PC-3 (cell line): Measurements from ENCODE around the gene TMED4. TPM values are rescaled to one million over a fixed set of nuclear protein-coding genes. Genes with fewer than 3 reads are reported as not detected.

Experiments
- ATAC-seq: fragments of 200-7000 bp; cut with Tn5 transposase; 2 replicates; pipeline ENCODE4 v1.9.1; 2020; ENCODE audit warnings: mild to moderate bottlenecking, moderate library complexity
- BruUV-seq: library from RNA; stranded (reverse); fragments of 400-500 nt; replicated peaks from 2 replicates; lab custom pipeline; 2021; lab: Mats Ljungman, UMichigan
- CTCF ChIA-PET: fragments of 300-600 bp; sonication (Branson Sonifier 250); formaldehyde crosslinking; loops from one replicate; lab custom pipeline; 2022; ENCODE audit warnings: antibody characterized with exemption; lab: Charles Lee
- POLR2A ChIA-PET: fragments of 300-600 bp; sonication (Branson Sonifier 250); formaldehyde crosslinking; loops from one replicate; lab custom pipeline; 2022; ENCODE audit warnings: antibody characterized with exemption; ENCODE audit not compliant: unreplicated experiment; lab: Charles Lee
- DNase-seq: peaks from one replicate; pipeline ENCODE4 v3.0.0-alpha.2; 2015
- H2AFZ ChIP-seq: fragments of 300-600 bp; sonication (generic); 2 replicates; pipeline ENCODE4 v1.6.0; 2016; ENCODE audit warnings: antibody characterized with exemption, low read length
- H3F3A ChIP-seq: fragments of 300-600 bp; sonication (generic); one replicate; pipeline ENCODE4 v1.6.0; 2017; ENCODE audit warnings: antibody characterized with exemption, low read length, control low read depth, mild to moderate bottlenecking; ENCODE audit not compliant: unreplicated experiment
- H3K27ac ChIP-seq: fragments of 300-600 bp; sonication (generic); 2 replicates; pipeline ENCODE4 v1.5.1; 2016; ENCODE audit warnings: mild to moderate bottlenecking, low read length
- H3K27me3 ChIP-seq: fragments of 300-600 bp; sonication (generic); 2 replicates; pipeline ENCODE4 v1.6.1; 2016; ENCODE audit warnings: low read length, mixed read lengths
- H3K36me3 ChIP-seq: fragments of 300-600 bp; sonication (generic); 2 replicates; pipeline ENCODE4 v1.6.1; 2016; ENCODE audit warnings: low read depth, mixed run types, low read length, mixed read lengths
- H3K4me1 ChIP-seq: fragments of 300-600 bp; sonication (generic); 2 replicates; pipeline ENCODE4 v1.5.1; 2016; ENCODE audit warnings: low read length; ENCODE audit not compliant: insufficient read depth
- H3K4me2 ChIP-seq: fragments of 300-600 bp; sonication (generic); 2 replicates; pipeline ENCODE4 v1.6.0; 2016; ENCODE audit warnings: low read length
- H3K4me3 ChIP-seq: fragments of 300-600 bp; sonication (generic); 2 replicates; pipeline ENCODE4 v1.5.1; 2016; ENCODE audit warnings: mild to moderate bottlenecking, low read length, mixed read lengths
- H3K79me2 ChIP-seq: fragments of 300-600 bp; sonication (generic); 2 replicates; pipeline ENCODE4 v1.6.1; 2017; ENCODE audit warnings: low read length, mixed read lengths
- H3K9ac ChIP-seq: fragments of 300-600 bp; sonication (generic); 2 replicates; pipeline ENCODE4 v1.6.0; 2016; ENCODE audit warnings: mild to moderate bottlenecking, low read length
- H3K9me2 ChIP-seq: fragments of 300-600 bp; sonication (generic); replicated peaks from 2 replicates; pipeline ENCODE4 v1.6.1; 2016; ENCODE audit warnings: mixed run types, low read length, mixed read lengths
- H3K9me3 ChIP-seq: fragments of 300-600 bp; sonication (generic); 2 replicates; pipeline ENCODE4 v1.6.1; 2016; ENCODE audit warnings: low read length, mixed read lengths
- H4K20me1 ChIP-seq: fragments of 300-600 bp; sonication (generic); 2 replicates; pipeline ENCODE4 v1.6.1; 2016; ENCODE audit warnings: low read length, mixed read lengths
- CTCF ChIP-seq: fragments of 300-600 bp; sonication (generic); conservative IDR thresholded peaks from 2 replicates; pipeline ENCODE4 v1.5.1; 2017; ENCODE audit warnings: antibody characterized with exemption, low read depth, mild to moderate bottlenecking, low read length
- EZH2 ChIP-seq: fragments of 300-600 bp; sonication (generic); IDR thresholded peaks from one replicate; pipeline ENCODE4 v1.6.1; 2017; ENCODE audit warnings: antibody characterized with exemption, mild to moderate bottlenecking, low read length; ENCODE audit not compliant: unreplicated experiment
- EZH2phosphoT487 ChIP-seq: fragments of 300-600 bp; sonication (generic); IDR thresholded peaks from 2 replicates; pipeline ENCODE4 v1.6.1; 2018; ENCODE audit warnings: mild to moderate bottlenecking, antibody characterized with exemption, low read length, borderline replicate concordance
- intact Hi-C: fragments of 100-400 bp; cut with micrococcal nuclease; formaldehyde crosslinking; loops from 2 replicates; pipeline ENCODE4 v1.9.0; 2023
- total RNA-seq: library from RNA; depleted of rRNA; stranded (reverse); fragments of >200 nt; gene quantifications from 2 replicates; pipeline ENCODE4 v1.2.3, GENCODE V29; 2014

TMED4 gene
- total RNA-seq, 1 experiment from 2014 or later, result 80.0 TPM

GRCh38 chr7:44607141-44608068 is 25.4 kb upstream of the TMED4 start:
- Histone ChIP-seq H3K79me2 (peaks cover 54% of the 10 kb centered on the region), H3K9me3 (no peaks in the 10 kb centered on the region), H3F3A (no peaks in the 10 kb centered on the region), H3K9ac (peak overlapping the region; percentile 91), H3K4me3 (peak overlapping the region; percentile 81), H3K9me2 (no peaks in the 10 kb centered on the region), H4K20me1 (no peaks in the 10 kb centered on the region), H3K4me1 (peaks cover 23% of the 10 kb centered on the region), H2AFZ (peak overlapping the region; percentile 58), H3K27me3 (no peaks in the 10 kb centered on the region), H3K27ac (peak overlapping the region; percentile 82), H3K4me2 (peak overlapping the region; percentile 99), H3K36me3 (no peaks in the 10 kb centered on the region)
- ChIA-PET CTCF (interaction anchor here (0.6 kb wide), 1 partner anchor 19 kb away, joined by 5 read pairs; no protein-coding TSS in a partner anchor), POLR2A (interaction anchor here (0.5 to 1.5 kb wide), 5 partner anchors 13 to 393 kb away, joined by 3 to 15 read pairs (median 6); no protein-coding TSS in a partner anchor)
- TSS peak; percentile 86 for BruUV-seq
- intact Hi-C loops, result loop anchor here (10.0 kb wide), 1 partner anchor 127 kb away; no protein-coding TSS in a partner anchor
- no peak for TF ChIP-seq CTCF
- DNase-seq (no peak), ATAC-seq (no peak)

- peak within 1 kb of the TSS; percentile 91 for H3K9ac ChIP-seq
- BruUV-seq, result no TSS peak
- H3K27ac ChIP-seq, result peak within 1 kb of the TSS; percentile 82
- H2AFZ ChIP-seq, result peak within 1 kb of the TSS; percentile 71
- no peaks in the 10 kb centered on the region for H3F3A ChIP-seq
- H3K9me3 ChIP-seq, result no peaks in the 10 kb centered on the region
- peak within 1 kb of the TSS; percentile 99 for H3K4me2 ChIP-seq
- TF ChIP-seq CTCF (no peak), EZH2 (no peak), EZH2phosphoT487 (no peak)
- no peaks in the 10 kb centered on the region for H3K27me3 ChIP-seq
- no peaks in the 10 kb centered on the region for H3K9me2 ChIP-seq
- ATAC-seq (peak; percentile 97), DNase-seq (peak; percentile 98)
- H3K4me3 ChIP-seq, result peak within 1 kb of the TSS; percentile 81
- intact Hi-C loops, result loop anchor here (1.0 to 10.0 kb wide), 3 partner anchors 22 to 128 kb away; no protein-coding TSS in a partner anchor
- H3K4me1 ChIP-seq, result peaks cover 23% of the 10 kb centered on the region
- ChIA-PET CTCF (interaction anchor here (0.6 kb wide), 2 partner anchors 18 to 587 kb away, joined by 4 to 5 read pairs; no protein-coding TSS in a partner anchor), POLR2A (interaction anchor here (0.5 to 1.5 kb wide), 9 partner anchors 10 to 1009 kb away, joined by 3 to 15 read pairs (median 5); partner anchors contain the start of gene TMED4)
- H3K36me3 ChIP-seq, result no peaks in the 10 kb centered on the region
- H3K79me2 ChIP-seq, result peaks cover 46% of the 10 kb centered on the region
- H4K20me1 ChIP-seq, result no peaks in the 10 kb centered on the region
Measured at GRCh38 chr7:44606341-44607140, 24.5 kb upstream of the TMED4 start, which contains the start of gene OGDH. Gene OGDH, plus strand, starts transcription at chr7:44606627. Its CDS starts 17,717 bp downstream, at chr7:44624344.
